ENCODE data around the gene MAP3K9. TPM values are rescaled to one million over a fixed set of nuclear protein-coding genes. Genes with fewer than 3 reads are reported as not detected.

The MAP3K9 gene
- total and polyA plus RNA-seq, 2 of the 8 experiments (the other 6 are each of a cell fraction or from before 2014, with no cell fraction given) = 9.8 to 24.7 TPM

DNA sequence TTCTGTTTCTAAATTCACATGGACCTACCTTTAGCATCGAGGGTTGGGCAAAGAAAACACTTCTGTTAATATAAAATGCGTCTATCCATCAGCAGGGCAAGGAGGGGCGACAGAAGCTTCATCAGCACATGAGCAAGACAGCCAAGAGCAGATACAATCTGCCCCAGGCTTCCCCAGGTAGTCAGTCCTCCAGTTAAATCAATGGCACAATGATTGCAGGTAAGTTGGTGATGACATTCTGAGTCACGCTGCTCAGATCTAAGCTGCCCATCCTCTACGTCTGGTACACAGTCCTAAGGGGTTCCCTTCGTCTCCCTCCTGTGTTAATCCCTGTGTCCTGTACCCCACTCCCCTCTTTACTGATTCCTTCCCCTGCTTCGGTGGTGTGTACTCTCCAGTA is 38.8 kb downstream of the MAP3K9 start (continued):
- TF ChIP-seq RXRA (IDR thresholded peaks at IDR 0.05; ENCODE audit: insufficient read depth, low read depth, low read length) (no peak), POLR2A (IDR thresholded peaks at IDR 0.05; ENCODE audit: control extremely low read depth in 1 of 2, low read depth in 2 of 2, low read length in 2 of 2) (no peak), CBX5 (IDR thresholded peaks at IDR 0.05; ENCODE audit: low read depth, low read length) (no peak), CREB1 (IDR thresholded peaks at IDR 0.05) (no peak), KDM5A (IDR thresholded peaks at IDR 0.05; ENCODE audit: low read length) (no peak), CEBPB (IDR thresholded peaks at IDR 0.05; ENCODE audit: low read depth, low read length) (no peak), EP300 (IDR thresholded peaks at IDR 0.05; ENCODE audit: borderline replicate concordance in 1 of 2, low read depth in 2 of 2, low read length in 2 of 2) (no peak)
- TF ChIP-seq, protein P1, sequence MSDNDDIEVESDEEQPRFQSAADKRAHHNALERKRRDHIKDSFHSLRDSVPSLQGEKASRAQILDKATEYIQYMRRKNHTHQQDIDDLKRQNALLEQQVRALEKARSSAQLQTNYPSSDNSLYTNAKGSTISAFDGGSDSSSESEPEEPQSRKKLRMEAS (IDR thresholded peaks at IDR 0.05) = no peak
- TF ChIP-seq, protein P2, sequence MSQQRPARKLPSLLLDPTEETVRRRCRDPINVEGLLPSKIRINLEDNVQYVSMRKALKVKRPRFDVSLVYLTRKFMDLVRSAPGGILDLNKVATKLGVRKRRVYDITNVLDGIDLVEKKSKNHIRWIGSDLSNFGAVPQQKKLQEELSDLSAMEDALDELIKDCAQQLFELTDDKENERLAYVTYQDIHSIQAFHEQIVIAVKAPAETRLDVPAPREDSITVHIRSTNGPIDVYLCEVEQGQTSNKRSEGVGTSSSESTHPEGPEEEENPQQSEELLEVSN (IDR thresholded peaks at IDR 0.05) = no peak

Data from H1 (cell line).